ENCODE measurements around the gene MYO10.

MYO10 gene

DNA sequence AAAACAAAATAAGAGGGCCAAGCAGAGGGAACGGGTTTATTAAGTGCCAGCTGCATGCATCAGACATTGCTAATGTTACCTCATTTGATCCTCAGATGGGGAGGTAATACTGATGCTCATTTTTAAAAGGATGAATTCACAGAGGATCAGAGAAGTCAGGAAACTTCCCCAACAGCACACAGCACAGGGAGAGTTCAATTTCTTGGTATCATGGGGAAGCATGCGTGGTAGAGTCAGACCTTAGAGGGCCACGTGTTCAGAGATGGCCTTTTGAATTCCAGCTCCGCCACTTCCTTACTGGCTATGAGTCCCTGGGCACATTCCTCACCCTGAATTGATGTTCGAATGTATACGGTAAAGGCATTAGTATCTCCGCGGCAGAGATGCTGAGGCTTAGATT is 108.3 kb downstream of the MYO10 start:
- H3K4me3 ChIP-seq (replicated peaks; ENCODE audit: low read depth, low read length), result no peak overlapping the region

DNA sequence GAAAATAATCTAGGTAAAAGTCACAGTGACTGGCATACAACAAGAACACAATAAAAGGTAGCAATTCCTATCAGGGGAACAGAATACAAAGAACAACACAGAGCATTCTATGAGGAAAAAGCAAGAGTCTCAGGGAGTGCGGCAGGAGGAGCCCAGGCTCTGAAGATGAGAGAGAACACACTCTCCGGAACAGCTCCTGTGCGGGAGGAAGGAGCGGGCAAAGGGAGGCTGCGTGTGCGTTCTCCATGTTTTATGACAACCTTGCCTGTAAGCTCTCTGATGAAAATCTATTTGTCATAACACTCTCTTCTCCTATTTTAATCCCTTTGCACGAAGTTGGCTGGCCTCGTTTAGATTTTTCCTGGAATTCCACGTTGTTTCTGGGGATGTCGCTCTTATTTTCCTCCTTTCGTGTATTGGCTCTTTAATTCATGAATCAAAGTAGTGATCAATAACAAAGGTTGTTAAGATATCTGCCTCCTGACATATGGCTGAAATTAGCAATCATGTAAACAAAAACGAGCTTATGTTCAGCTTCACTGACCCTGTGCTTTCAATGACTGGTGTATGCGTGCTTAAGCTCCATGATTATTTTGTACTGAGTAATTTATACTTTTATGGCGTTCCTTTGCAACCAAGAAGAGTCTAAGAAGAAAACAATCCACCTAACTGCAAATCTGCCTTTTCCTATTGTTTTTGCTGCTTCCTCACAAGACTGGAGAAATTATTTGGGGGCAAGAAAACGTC is 109.5 kb downstream of the MYO10 start:
- Histone ChIP-seq H3K4me3 (replicated peaks; ENCODE audit: low read depth, low read length) (no peak overlapping the region), H3K27me3 (replicated peaks; ENCODE audit: control insufficient read depth, insufficient read depth, low read length) (no peaks in the 10 kb centered on the region), H3K36me3 (ENCODE audit: control insufficient read depth, insufficient read depth, low read length) (no peaks in the 10 kb centered on the region)
- DNase-seq (ENCODE audit: extremely low read depth, insufficient read length), result no peak
- TF ChIP-seq, protein P1, sequence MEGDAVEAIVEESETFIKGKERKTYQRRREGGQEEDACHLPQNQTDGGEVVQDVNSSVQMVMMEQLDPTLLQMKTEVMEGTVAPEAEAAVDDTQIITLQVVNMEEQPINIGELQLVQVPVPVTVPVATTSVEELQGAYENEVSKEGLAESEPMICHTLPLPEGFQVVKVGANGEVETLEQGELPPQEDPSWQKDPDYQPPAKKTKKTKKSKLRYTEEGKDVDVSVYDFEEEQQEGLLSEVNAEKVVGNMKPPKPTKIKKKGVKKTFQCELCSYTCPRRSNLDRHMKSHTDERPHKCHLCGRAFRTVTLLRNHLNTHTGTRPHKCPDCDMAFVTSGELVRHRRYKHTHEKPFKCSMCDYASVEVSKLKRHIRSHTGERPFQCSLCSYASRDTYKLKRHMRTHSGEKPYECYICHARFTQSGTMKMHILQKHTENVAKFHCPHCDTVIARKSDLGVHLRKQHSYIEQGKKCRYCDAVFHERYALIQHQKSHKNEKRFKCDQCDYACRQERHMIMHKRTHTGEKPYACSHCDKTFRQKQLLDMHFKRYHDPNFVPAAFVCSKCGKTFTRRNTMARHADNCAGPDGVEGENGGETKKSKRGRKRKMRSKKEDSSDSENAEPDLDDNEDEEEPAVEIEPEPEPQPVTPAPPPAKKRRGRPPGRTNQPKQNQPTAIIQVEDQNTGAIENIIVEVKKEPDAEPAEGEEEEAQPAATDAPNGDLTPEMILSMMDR (IDR thresholded peaks at IDR 0.05; ENCODE audit: insufficient read depth, low read length, poor library complexity, severe bottlenecking), result no peak

More for the DNA sequence above, 108.3 kb downstream of the MYO10 start:
- TF ChIP-seq, protein P1 (IDR thresholded peaks at IDR 0.05; ENCODE audit: insufficient read depth, low read length, poor library complexity, severe bottlenecking), result no peak
- Histone ChIP-seq H3K27me3 (replicated peaks; ENCODE audit: control insufficient read depth, insufficient read depth, low read length) (no peaks in the 10 kb centered on the region), H3K36me3 (ENCODE audit: control insufficient read depth, insufficient read depth, low read length) (no peaks in the 10 kb centered on the region)
- no peak for DNase-seq (ENCODE audit: extremely low read depth, insufficient read length)

DNA sequence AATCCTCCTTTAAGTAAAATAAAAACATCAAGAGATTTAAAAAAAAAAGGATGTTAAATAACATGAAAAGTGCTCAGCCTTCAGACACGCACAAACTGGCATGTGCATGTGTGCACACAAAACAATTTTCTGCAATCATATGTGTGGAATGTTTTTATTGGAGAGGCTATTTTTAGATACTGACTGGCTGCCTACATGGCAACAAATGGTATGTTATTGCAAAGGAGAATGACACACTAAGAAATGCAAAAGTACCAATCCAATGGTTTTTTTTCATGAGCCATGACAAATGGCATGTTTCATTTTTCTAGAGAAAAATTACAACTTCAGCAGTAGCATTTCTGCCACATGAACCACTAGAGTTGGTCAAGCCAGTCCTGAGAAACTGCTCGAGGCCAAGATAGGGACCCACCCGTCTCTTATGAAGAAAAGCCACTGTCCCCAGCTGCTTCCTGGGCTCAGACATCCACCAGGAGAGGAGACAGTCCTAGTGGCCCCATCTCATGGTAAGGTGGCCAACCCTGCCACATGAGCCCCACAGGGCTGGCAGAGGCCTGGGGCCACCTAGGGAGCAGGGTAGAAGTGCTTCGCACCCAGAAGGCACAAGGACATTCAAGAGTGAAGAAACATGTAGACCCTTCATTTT is 116.4 kb downstream of the MYO10 start:
- H3K4me3 ChIP-seq (replicated peaks; ENCODE audit: low read depth, low read length), result no peak overlapping the region
- DNase-seq (ENCODE audit: extremely low read depth, insufficient read length), result no peak
- TF ChIP-seq, protein P1 (IDR thresholded peaks at IDR 0.05; ENCODE audit: insufficient read depth, low read length, poor library complexity, severe bottlenecking), result no peak
- H3K27me3 ChIP-seq (replicated peaks; ENCODE audit: control insufficient read depth, insufficient read depth, low read length), result no peaks in the 10 kb centered on the region
- no peaks in the 10 kb centered on the region for H3K36me3 ChIP-seq (ENCODE audit: control insufficient read depth, insufficient read depth, low read length)

DNA sequence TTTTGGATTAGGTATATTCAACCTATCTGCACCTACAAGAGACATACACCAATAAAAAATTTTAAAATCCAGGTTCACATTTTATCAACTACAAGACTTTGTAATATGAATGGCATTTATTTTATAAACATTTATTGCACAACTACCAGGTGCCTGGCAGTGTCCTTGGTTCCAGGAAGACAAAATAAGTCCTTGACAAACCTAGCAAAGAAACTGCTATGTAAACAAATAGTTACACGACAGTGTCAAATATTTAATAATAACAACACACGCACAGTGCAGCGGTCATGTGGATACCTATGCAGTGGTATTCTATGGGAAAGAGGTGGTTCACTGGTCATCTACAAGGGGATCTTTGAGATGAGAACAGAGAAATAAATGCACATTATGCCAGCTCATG is 120.7 kb downstream of the MYO10 start:
- H3K4me3 ChIP-seq (replicated peaks; ENCODE audit: low read depth, low read length), result no peak overlapping the region
- TF ChIP-seq, protein P1 (IDR thresholded peaks at IDR 0.05; ENCODE audit: insufficient read depth, low read length, poor library complexity, severe bottlenecking), result no peak
- no peaks in the 10 kb centered on the region for H3K36me3 ChIP-seq (ENCODE audit: control insufficient read depth, insufficient read depth, low read length)
- no peak for DNase-seq (ENCODE audit: extremely low read depth, insufficient read length)
- H3K27me3 ChIP-seq (replicated peaks; ENCODE audit: control insufficient read depth, insufficient read depth, low read length), result no peaks in the 10 kb centered on the region

DNA sequence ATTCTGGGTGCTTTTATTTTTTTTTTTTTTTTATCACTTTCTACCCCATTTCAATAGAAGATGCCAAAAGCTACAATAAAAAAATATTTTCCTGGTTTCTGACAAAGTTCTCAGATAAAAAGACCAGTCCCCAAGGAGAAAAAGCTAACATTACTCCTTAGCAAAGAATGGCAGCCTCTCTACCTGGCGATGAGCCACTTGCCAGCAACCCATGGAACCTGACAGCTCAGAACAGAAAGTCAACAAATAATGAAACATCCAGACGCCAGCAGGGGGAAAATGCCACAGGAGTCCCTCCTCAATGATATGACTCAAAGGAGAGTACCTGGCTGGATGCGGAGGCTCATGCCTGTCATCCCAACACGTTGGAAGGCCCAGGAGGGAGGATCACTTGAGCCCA is 123.2 kb downstream of the MYO10 start:
- TF ChIP-seq, protein P1 (IDR thresholded peaks at IDR 0.05; ENCODE audit: insufficient read depth, low read length, poor library complexity, severe bottlenecking), result no peak
- H3K27me3 ChIP-seq (replicated peaks; ENCODE audit: control insufficient read depth, insufficient read depth, low read length), result no peaks in the 10 kb centered on the region
- H3K36me3 ChIP-seq (ENCODE audit: control insufficient read depth, insufficient read depth, low read length), result no peaks in the 10 kb centered on the region
- no peak for DNase-seq (ENCODE audit: extremely low read depth, insufficient read length)
- no peak overlapping the region for H3K4me3 ChIP-seq (replicated peaks; ENCODE audit: low read depth, low read length)

Data from GM06990 (cell line).